GM12801 (cell line): Measurements from ENCODE around the gene RAI2.

ENCODE experiments used
- TF ChIP-seq, protein P1 (sequence below): IDR thresholded peaks from one replicate; pipeline ENCODE4 v1.5.1; 2011; ENCODE audit warnings: control low read depth; ENCODE audit not compliant: insufficient read length; ENCODE audit errors: extremely low read depth

RAI2 gene

GRCh38 chrX:17860811-17861488, at the start of gene RAI2:
Gene RAI2 (minus strand): TSS chrX:17861298. CDS start chrX:17802010, 59,288 bp downstream.
- TF ChIP-seq, protein P1, sequence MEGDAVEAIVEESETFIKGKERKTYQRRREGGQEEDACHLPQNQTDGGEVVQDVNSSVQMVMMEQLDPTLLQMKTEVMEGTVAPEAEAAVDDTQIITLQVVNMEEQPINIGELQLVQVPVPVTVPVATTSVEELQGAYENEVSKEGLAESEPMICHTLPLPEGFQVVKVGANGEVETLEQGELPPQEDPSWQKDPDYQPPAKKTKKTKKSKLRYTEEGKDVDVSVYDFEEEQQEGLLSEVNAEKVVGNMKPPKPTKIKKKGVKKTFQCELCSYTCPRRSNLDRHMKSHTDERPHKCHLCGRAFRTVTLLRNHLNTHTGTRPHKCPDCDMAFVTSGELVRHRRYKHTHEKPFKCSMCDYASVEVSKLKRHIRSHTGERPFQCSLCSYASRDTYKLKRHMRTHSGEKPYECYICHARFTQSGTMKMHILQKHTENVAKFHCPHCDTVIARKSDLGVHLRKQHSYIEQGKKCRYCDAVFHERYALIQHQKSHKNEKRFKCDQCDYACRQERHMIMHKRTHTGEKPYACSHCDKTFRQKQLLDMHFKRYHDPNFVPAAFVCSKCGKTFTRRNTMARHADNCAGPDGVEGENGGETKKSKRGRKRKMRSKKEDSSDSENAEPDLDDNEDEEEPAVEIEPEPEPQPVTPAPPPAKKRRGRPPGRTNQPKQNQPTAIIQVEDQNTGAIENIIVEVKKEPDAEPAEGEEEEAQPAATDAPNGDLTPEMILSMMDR, result no peak

DNA sequence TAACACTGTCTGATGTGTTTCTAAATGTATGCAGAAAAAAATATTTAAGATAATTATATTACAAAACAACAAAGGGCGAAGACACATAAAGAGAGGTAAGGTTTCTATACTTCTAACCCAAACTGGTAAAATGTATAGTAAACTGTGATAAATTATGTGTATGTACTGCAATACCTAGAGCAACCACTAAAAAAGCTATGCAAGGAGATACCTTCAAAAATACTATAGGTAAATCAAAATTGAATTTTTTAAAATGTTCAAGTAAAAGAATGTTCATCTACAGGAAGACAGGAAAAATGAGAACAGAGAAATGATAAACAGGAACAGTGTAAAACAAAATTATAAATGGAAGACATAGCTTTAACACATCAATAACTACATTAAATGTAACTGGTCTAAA, 27.3 kb upstream of the RAI2 start:
- TF ChIP-seq, protein P1, result no peak

- TF ChIP-seq, protein P1, result no peak
These were observed 21.6 kb upstream of the RAI2 start for GRCh38 chrX:17882680-17883079.

DNA sequence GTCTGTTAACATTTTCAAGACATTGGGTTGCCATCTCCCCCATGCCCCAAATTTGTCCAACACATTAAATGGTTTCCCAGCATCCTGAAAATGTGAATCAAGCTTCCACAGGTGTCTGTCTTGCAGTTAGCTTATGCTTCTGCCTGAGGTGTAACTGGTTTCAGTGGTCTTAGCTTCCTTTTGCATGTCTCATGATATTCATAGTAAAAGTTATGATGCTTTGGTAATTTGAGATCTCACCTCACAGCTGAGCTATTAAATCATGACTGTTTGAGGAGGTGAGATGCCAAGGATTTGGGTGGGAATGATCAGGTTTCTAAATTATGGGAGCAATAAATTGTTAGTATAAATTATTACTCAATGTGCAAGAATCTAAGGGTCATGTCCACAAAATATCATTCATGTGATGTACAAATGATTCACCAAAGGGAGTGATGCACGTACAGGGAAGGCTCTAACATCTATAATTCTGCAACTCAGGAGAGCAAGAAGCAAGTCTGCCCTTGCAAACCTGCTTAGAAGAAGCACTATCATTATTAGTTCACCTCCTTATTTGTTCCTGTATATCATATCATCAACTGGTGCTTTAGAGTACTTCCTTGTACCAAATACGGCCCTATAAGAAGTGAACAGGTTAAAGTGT, 17.1 kb upstream of the RAI2 start:
- TF ChIP-seq, protein P1, result no peak

DNA sequence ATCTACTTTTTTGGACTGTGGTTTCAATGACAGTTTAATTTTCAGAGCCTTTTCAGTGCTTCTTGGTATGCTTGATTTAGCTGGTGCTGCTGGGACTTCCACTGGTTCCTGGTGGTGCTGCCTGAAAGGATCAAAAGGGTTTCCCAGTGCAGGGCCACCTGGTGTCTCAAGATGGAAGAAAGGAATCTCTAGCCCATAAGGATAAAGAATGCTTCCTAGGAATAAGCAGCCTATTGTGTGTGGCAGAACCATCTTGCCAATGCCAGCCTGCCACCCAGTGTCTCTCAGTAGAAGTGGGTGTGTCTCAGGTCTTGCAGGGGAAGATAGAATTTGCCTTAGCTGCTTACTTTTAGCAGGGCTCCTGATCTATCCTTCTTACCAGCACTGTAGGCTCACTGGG, 15.0 kb upstream of the RAI2 start:
- TF ChIP-seq, protein P1, result no peak

DNA sequence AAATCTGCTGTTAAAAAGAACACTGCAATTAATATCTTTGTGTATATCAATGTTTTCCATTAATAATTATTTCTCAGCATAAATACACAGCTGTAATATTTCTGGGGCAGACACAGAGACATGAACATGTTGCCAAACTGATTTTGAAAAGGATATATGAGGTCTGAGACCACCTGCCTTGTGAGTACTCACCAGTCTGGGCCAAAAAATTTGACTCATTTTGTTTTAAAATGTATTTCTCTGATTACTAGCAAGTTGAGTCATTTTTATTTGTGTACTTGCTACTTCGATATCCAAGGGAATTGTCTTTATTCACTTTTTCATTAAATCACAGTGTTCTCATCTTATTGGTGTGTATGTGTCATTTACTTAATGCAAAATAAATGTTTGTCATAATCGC, 8.5 kb upstream of the RAI2 start:
- TF ChIP-seq, protein P1, result no peak

GRCh38 chrX:17861489-17862011, 452 bp upstream of the RAI2 start:
- TF ChIP-seq, protein P1, result no peak
